HepG2 (cell line): Measurements from ENCODE around the gene C2orf81. TPM values are rescaled to one million over a fixed set of nuclear protein-coding genes. Genes with fewer than 3 reads are reported as not detected.

Experiments
- ATAC-seq: fragments of 200-7000 bp; cut with Tn5 transposase; 3 replicates; pipeline ENCODE4 v1.9.1; 2020; ENCODE audit warnings: mild to moderate bottlenecking, moderate library complexity
- BruUV-seq: library from RNA; stranded (reverse); fragments of 400-500 nt; replicated peaks from 2 replicates; lab custom pipeline; 2021; lab: Mats Ljungman, UMichigan
- CTCF ChIA-PET: fragments of 300-600 bp; formaldehyde crosslinking; extraction: SDS; loops from one replicate; lab custom pipeline; 2021; ENCODE audit warnings: low total read pairs, inconsistent platforms, low intra/inter-chr PET ratio; lab: Yijun Ruan, JAX
- POLR2A ChIA-PET: fragments of 350-600 bp; sonication (Branson Sonifier 250); formaldehyde crosslinking; loops from one replicate; lab custom pipeline; 2020; ENCODE audit warnings: antibody characterized with exemption, inconsistent platforms; lab: Yijun Ruan, JAX
- DNase-seq: peaks from one replicate; pipeline ENCODE4 v3.0.0-alpha.2; 2015; ENCODE audit warnings: low spot score
- FAIRE-seq: peaks from 3 replicates; lab custom pipeline; 2011; peaks lifted over from hg19 to GRCh38; lab: Jason Lieb, UNC
- H2AFZ ChIP-seq: one replicate; pipeline ENCODE4 v1.6.1; 2011; ENCODE audit warnings: low read length, inconsistent platforms
- H3K27ac ChIP-seq: fragments of 300-600 bp; 3 replicates; pipeline ENCODE4 v1.8.0; 2011; ENCODE audit warnings: mixed run types, mild to moderate bottlenecking, mixed read lengths, low read length, inconsistent platforms; ENCODE audit not compliant: insufficient read depth; ENCODE audit errors: extremely low read length
- H3K27me3 ChIP-seq, 2 experiments: fragments of 200-600 bp in 1 of 2; 2 replicates in 1 of 2; 3 replicates in 1 of 2; pipeline versions ENCODE4 v1.6.0 to v1.8.0; 2011; ENCODE audit warnings: low read length in 2 of 2, mild to moderate bottlenecking in 2 of 2, moderate library complexity in 2 of 2, inconsistent platforms in 1 of 2; ENCODE audit not compliant: insufficient read depth in 2 of 2, control insufficient read depth in 1 of 2
- H3K36me3 ChIP-seq, 2 experiments: fragments of 200-600 bp in 1 of 2; replicated peaks in 1 of 2; 2 replicates in 1 of 2; 3 replicates in 1 of 2; pipeline versions ENCODE4 v1.5.1 to v1.8.0; 2011; ENCODE audit warnings: low read length in 2 of 2, inconsistent platforms in 1 of 2; ENCODE audit not compliant: insufficient read depth in 2 of 2, control insufficient read depth in 1 of 2
- H3K4me1 ChIP-seq: 2 replicates; pipeline ENCODE4 v1.5.1; 2012; ENCODE audit warnings: low read length, inconsistent platforms; ENCODE audit not compliant: insufficient read depth
- H3K4me2 ChIP-seq: 2 replicates; pipeline ENCODE4 v1.6.0; 2011; ENCODE audit warnings: low read depth, low read length, inconsistent platforms
- H3K4me3 ChIP-seq, 3 experiments: fragments of 200-600 bp in 1 of 3; sonication (generic), shearing (Covaris generic) in 1 of 3; replicated peaks in 1 of 3; 2 replicates each; pipeline ENCODE4 v1.5.1; 2011 to 2016; ENCODE audit warnings: low read length in 3 of 3, inconsistent platforms in 2 of 3, low read depth in 2 of 3, mild to moderate bottlenecking in 2 of 3, control low read depth in 1 of 3, mixed read lengths in 1 of 3; ENCODE audit not compliant: insufficient read depth in 1 of 3
- H3K79me2 ChIP-seq: one replicate; pipeline ENCODE4 v1.6.1; 2011; ENCODE audit warnings: low read length, inconsistent platforms; ENCODE audit not compliant: insufficient read depth
- H3K9ac ChIP-seq: 2 replicates; pipeline ENCODE4 v1.6.0; 2011; ENCODE audit warnings: mild to moderate bottlenecking, low read depth, low read length, inconsistent platforms; ENCODE audit not compliant: insufficient read depth
- H3K9me3 ChIP-seq: 2 replicates; pipeline ENCODE4 v1.5.1; 2012; ENCODE audit warnings: mild to moderate bottlenecking, low read length
- H4K20me1 ChIP-seq: 2 replicates; pipeline ENCODE4 v1.6.0; 2011; ENCODE audit warnings: inconsistent platforms, mild to moderate bottlenecking, low read length, moderate library complexity; ENCODE audit not compliant: insufficient read depth
- CCDC6 ChIP-seq: sonication (generic); formaldehyde crosslinking; IDR thresholded peaks from 2 replicates; pipeline ENCODE4 v1.8.1; 2022; ENCODE audit warnings: mild to moderate bottlenecking, missing genetic modification reagents, moderate library complexity
- CHD4 ChIP-seq: fragments of 200-600 bp; sonication (generic); IDR thresholded peaks from 2 replicates; pipeline ENCODE4 v1.7.0; 2017; ENCODE audit warnings: mild to moderate bottlenecking, low read length, borderline replicate concordance
- DNMT3B ChIP-seq: conservative IDR thresholded peaks from 2 replicates; pipeline ENCODE4 v1.6.1; 2016; ENCODE audit warnings: missing biosample characterization, control low read depth
- GPN1 ChIP-seq: sonication (generic); formaldehyde crosslinking; IDR thresholded peaks from 2 replicates; pipeline ENCODE4 v1.5.1; 2020; ENCODE audit warnings: missing genetic modification reagents, borderline replicate concordance
- HES4 ChIP-seq: sonication (generic); formaldehyde crosslinking; IDR thresholded peaks from 2 replicates; pipeline ENCODE4 v1.9.0; 2021; ENCODE audit warnings: mild to moderate bottlenecking, missing genetic modification reagents, borderline replicate concordance
- HIVEP1 ChIP-seq: sonication (generic); formaldehyde crosslinking; IDR thresholded peaks from 2 replicates; pipeline ENCODE4 v1.4.0; 2020; ENCODE audit warnings: mild to moderate bottlenecking, missing genetic modification reagents
- MATR3 ChIP-seq: sonication (generic); formaldehyde crosslinking; IDR thresholded peaks from 2 replicates; pipeline ENCODE4 v1.4.0; 2020; ENCODE audit warnings: missing genetic modification reagents
- NCOA5 ChIP-seq: sonication (generic); formaldehyde crosslinking; IDR thresholded peaks from 2 replicates; pipeline ENCODE4 v1.4.0; 2020; ENCODE audit warnings: missing genetic modification reagents
- POLR2A ChIP-seq, 2 experiments: IDR thresholded peaks; 2 replicates each; pipeline ENCODE4 v1.6.1; 2011; ENCODE audit warnings: low read depth in 2 of 2, low read length in 2 of 2, mild to moderate bottlenecking in 1 of 2, moderate library complexity in 1 of 2; ENCODE audit not compliant: insufficient read depth in 1 of 2
- RAD21 ChIP-seq: fragments of 450-650 bp; formaldehyde crosslinking; IDR thresholded peaks from 2 replicates; pipeline ENCODE4 v1.5.0; 2020; ENCODE audit warnings: mild to moderate bottlenecking
- SCMH1 ChIP-seq: sonication (generic); formaldehyde crosslinking; IDR thresholded peaks from 2 replicates; pipeline ENCODE4 v1.9.0; 2021; ENCODE audit warnings: missing genetic modification reagents, mild to moderate bottlenecking, borderline replicate concordance
- SYNCRIP ChIP-seq: fragments of 200-400 bp; formaldehyde crosslinking; IDR thresholded peaks from 2 replicates; pipeline ENCODE4 v1.6.1; 2018; ENCODE audit warnings: mild to moderate bottlenecking, low read depth, low read length; ENCODE audit not compliant: insufficient read depth
- XRCC5 ChIP-seq: fragments of 200-400 bp; formaldehyde crosslinking; optimal IDR thresholded peaks from 2 replicates; pipeline ENCODE3; 2017; ENCODE audit warnings: mild to moderate bottlenecking, low read length
- ZNF556 ChIP-seq: sonication (generic); formaldehyde crosslinking; IDR thresholded peaks from 2 replicates; pipeline ENCODE4 v1.4.0; 2020; ENCODE audit warnings: mild to moderate bottlenecking, missing genetic modification reagents, borderline replicate concordance
- ZSCAN22 ChIP-seq: sonication (generic); formaldehyde crosslinking; IDR thresholded peaks from 2 replicates; pipeline ENCODE4 v1.4.0; 2020; ENCODE audit warnings: mild to moderate bottlenecking, missing genetic modification reagents
- whole genome bisulfite sequencing: methylation state at CpG from one replicate; pipeline ENCODE4 v1.1.6; 2017; ENCODE audit warnings: low lambda C conversion rate; 5-methylcytosine and 5-hydroxymethylcytosine counted together
- in situ Hi-C: cut with HindIII; loops from 2 replicates; pipeline ENCODE4 v1.10.0; 2017; ENCODE audit warnings: low pct_unique_long_range_greater_than_20kb; ENCODE audit not compliant: extremely low pct_ligation_motif_present
- intact Hi-C: fragments of 100-400 bp; cut with micrococcal nuclease; formaldehyde crosslinking; loops from one replicate; pipeline ENCODE4 v1.10.0; 2022; ENCODE audit not compliant: unreplicated experiment
- polyA plus RNA-seq, 8 experiments: library from polyadenylated mRNA; depleted of rRNA in 3 of 8; stranded (reverse) in 7 of 8; unstranded in 1 of 8; fragments of >200 nt; fragmentation: Illumina TruSeq in 4 of 8; extraction: Trizol in 4 of 8; gene quantifications; 2 replicates each; pipeline versions ENCODE4 v1.2.1 to v1.2.3, GENCODE V29; 2011 to 2016; ENCODE audit warnings: low read depth in 4 of 8, missing spikeins in 1 of 8, mixed read lengths in 1 of 8; ENCODE audit not compliant: insufficient read depth in 1 of 8
- total RNA-seq, 5 experiments: library from RNA; depleted of rRNA; stranded (reverse); fragments of >200 nt; fragmentation: Illumina TruSeq; extraction: Trizol; gene quantifications; 2 replicates each; pipeline ENCODE4 v1.2.3, GENCODE V29; 2016; ENCODE audit warnings: low read depth in 1 of 5
- TF ChIP-seq, protein P1 (sequence below): sonication (generic); formaldehyde crosslinking; IDR thresholded peaks from 2 replicates; pipeline ENCODE4 v1.5.1; 2020; ENCODE audit warnings: mild to moderate bottlenecking, moderate library complexity, missing genetic modification reagents
- TF ChIP-seq, protein P2 (sequence below): sonication (generic); formaldehyde crosslinking; IDR thresholded peaks from 2 replicates; pipeline ENCODE4 v1.4.0; 2020; ENCODE audit warnings: mild to moderate bottlenecking, missing genetic modification reagents
- TF ChIP-seq, protein P3 (sequence below): sonication (generic); formaldehyde crosslinking; IDR thresholded peaks from 2 replicates; pipeline ENCODE4 v1.4.0; 2020; ENCODE audit warnings: mild to moderate bottlenecking, low read depth, missing genetic modification reagents

Gene C2orf81
- total and polyA plus RNA-seq, 2 of the 13 experiments (the other 11 are each of a cell fraction or from before 2014, with no cell fraction given): 0.15 to 0.17 TPM

DNA sequence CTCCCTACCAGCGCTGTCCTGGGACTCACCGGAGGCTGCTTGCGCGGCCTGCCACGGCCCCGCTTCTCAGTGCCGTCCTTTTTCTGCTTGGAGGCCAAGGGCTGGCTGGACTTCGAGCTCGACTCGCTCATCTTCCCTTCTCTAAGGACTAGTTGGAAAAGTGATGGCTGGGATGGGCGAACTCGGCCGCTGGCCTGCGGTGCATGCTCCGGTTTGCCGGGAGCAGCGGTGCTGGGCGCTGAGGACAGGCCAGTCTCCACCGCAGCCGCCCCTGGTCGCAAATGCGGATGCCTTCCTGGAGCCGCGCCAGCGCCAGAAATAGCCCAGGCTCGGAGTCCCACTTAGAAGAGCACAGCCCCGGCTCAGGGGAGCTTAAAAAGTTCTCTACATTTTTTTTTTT is 3.1 kb downstream of the C2orf81 start:
- ATAC-seq (no peak), FAIRE-seq (no peak), DNase-seq (no peak)
- Histone ChIP-seq H2AFZ (no peak overlapping the region), H3K9me3 (no peaks in the 10 kb centered on the region), H3K79me2 (no peaks in the 10 kb centered on the region), H3K4me2 (no peak overlapping the region), H4K20me1 (no peaks in the 10 kb centered on the region), H3K9ac (no peak overlapping the region), H3K36me3 (no peaks in the 10 kb centered on the region), H3K4me1 (peaks cover 40% of the 10 kb centered on the region), H3K27ac (no peak overlapping the region), H3K4me3 (no peak overlapping the region), H3K27me3 (peaks cover 0 to 10% of the 10 kb centered on the region in 2 experiments; a peak in 3 of 5 replicates)
- in situ Hi-C loops: no loop called here
- intact Hi-C loops: no loop called here
- POLR2A ChIA-PET: interaction anchor here (0.7 kb wide), 1 partner anchor 27 kb away, joined by 3 read pairs; no protein-coding TSS in a partner anchor
- CTCF ChIA-PET: no interaction called here
- no TSS peak for BruUV-seq
- TF ChIP-seq GPN1 (CRISPR knock-in tag) (no peak), XRCC5 (no peak), CHD4 (no peak), SCMH1 (CRISPR knock-in tag) (no peak), CCDC6 (no peak), HES4 (CRISPR knock-in tag) (no peak), DNMT3B (no peak), ZSCAN22 (no peak), HIVEP1 (no peak), ZNF556 (CRISPR knock-in tag) (no peak), SYNCRIP (no peak), MATR3 (CRISPR knock-in tag) (no peak), POLR2A (IDR thresholded peaks at IDR 0.05; ENCODE audit: insufficient read depth in 1 of 2, low read depth in 2 of 2, low read length in 2 of 2) (no peak), NCOA5 (CRISPR knock-in tag) (no peak), RAD21 (no peak)
- TF ChIP-seq, protein P1, sequence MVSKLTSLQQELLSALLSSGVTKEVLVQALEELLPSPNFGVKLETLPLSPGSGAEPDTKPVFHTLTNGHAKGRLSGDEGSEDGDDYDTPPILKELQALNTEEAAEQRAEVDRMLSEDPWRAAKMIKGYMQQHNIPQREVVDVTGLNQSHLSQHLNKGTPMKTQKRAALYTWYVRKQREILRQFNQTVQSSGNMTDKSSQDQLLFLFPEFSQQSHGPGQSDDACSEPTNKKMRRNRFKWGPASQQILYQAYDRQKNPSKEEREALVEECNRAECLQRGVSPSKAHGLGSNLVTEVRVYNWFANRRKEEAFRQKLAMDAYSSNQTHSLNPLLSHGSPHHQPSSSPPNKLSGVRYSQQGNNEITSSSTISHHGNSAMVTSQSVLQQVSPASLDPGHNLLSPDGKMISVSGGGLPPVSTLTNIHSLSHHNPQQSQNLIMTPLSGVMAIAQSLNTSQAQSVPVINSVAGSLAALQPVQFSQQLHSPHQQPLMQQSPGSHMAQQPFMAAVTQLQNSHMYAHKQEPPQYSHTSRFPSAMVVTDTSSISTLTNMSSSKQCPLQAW (CRISPR knock-in tag): no peak
- TF ChIP-seq, protein P2, sequence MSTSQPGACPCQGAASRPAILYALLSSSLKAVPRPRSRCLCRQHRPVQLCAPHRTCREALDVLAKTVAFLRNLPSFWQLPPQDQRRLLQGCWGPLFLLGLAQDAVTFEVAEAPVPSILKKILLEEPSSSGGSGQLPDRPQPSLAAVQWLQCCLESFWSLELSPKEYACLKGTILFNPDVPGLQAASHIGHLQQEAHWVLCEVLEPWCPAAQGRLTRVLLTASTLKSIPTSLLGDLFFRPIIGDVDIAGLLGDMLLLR: no peak
- TF ChIP-seq, protein P3, sequence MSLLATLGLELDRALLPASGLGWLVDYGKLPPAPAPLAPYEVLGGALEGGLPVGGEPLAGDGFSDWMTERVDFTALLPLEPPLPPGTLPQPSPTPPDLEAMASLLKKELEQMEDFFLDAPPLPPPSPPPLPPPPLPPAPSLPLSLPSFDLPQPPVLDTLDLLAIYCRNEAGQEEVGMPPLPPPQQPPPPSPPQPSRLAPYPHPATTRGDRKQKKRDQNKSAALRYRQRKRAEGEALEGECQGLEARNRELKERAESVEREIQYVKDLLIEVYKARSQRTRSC (CRISPR knock-in tag): no peak
- 74% methylated on average over 25 of the region's 27 CpGs for WGBS
